HG03442 (cell line): ENCODE data around the gene VAV2.

Source experiments
- ATAC-seq: cut with Tn5 transposase; IDR thresholded peaks from one replicate; pipeline ENCODE4 v1.9.1; 2021; ENCODE audit warnings: mild to moderate bottlenecking, moderate library complexity; ENCODE audit not compliant: unreplicated experiment

VAV2 gene

GRCh38 chr9:133725886-133726285, 266.2 kb downstream of the VAV2 start:
- no peak for ATAC-seq

DNA sequence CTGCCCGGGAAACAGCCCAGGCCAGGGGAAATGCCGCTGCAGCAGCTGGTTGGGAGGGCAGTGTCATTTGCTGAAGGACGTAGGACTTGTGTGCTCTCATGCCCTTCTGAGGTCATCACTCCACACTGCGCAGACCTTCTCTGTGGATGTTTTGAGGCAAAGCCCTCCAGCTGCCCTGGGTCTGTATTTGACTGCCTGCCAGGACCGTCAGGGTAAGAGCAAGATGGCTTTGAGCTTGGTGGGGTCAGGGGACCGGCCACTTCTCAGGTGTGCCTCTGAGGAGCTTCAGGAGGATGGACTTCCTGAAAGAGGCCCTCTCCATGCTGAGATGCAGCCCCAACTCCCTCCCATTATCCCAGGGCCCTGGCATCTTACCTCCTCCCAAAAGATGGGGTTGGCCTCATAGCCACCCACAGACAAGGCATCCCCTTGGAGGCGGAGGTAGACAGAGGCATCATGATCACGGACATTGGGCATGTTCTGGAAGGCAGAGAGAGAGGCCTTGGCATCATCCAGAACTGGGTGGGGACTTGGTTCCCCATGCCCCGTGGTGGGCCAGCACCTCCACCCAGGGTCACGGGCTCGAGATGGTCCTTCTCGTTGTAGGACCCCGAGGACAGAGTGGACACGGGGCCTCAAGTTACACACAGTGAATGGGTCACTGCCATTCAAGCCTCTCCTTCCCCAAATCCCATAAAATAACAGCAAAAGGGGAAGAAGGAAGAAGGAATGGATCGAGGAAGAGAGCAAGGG, 273.4 kb downstream of the VAV2 start:
- no peak for ATAC-seq

DNA sequence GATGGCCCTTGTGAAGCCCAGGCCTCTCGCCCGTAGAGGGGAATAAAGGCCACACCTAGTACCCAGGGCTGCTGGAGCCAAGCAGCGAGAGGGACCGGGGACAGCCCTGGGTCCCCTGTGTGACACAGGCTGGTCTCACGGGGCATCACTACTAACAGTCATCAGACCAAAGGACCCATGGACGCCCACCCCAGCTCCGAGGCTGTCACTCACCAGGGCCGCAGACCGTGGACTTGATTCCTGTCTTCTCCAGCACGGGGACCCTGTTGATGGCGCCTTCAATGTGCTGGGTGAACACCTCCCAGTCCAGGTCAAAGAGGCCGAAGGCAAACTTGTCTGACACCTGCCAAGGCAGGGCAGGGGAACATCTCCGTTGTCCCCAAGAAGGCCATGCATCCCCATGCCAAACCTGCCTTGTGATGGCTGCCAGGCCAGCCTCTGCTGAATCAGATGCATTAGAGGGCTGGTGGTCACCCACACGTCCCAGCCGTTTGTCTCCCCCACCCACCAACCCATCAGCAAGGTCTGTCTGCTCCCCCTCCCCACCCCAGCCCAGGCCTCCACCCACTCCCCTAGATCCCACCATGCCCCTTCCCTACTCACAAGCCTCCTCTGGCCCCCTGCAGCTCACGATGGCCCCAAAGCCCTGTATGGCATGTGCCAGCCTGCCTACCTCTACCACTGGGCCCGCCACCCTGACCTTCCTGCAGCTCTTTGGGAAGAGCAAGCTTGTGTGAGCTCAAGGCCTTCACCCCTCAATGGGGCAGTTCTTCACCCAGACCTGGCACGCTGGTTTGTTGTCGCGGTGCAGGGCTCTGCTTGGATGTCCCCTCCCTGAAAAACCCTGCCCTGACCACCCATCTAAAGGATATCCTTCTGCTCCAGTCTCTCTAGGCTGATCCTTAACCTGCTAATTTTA, 274.8 kb downstream of the VAV2 start:
- ATAC-seq = no peak

DNA sequence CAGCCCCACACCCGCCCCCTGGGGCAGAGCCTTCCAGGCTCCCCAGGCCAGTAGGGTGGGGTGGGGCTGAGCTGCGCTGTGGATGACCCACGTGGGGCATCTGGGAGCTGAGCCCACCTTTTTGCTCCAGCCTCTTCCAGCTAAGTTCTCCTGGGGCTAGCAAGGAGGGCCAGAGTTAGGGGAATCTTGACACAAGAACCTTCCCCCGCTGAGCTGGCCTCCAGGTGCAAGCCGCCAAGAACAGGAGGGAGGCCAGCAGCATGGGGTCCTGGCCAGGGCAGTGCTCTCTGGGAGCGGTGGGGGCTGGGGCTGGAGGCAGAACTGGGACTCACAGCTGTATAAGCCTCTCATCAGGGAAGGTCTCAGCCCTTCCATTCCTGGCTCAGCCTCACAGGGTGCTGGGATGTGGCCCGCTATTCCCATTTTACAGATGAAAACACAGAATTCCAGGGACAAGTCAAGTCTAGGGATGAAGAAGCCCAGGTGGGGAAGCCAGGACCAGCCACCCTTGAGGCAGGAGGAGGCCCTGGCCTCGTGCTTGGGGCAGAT, 275.5 kb downstream of the VAV2 start:
- no peak for ATAC-seq

GRCh38 chr9:133715866-133716563, 276.1 kb downstream of the VAV2 start:
- ATAC-seq = no peak

GRCh38 chr9:133715295-133715865, 276.7 kb downstream of the VAV2 start:
- ATAC-seq = no peak

- no peak for ATAC-seq
These were observed 277.4 kb downstream of the VAV2 start for GRCh38 chr9:133714606-133715294.

DNA sequence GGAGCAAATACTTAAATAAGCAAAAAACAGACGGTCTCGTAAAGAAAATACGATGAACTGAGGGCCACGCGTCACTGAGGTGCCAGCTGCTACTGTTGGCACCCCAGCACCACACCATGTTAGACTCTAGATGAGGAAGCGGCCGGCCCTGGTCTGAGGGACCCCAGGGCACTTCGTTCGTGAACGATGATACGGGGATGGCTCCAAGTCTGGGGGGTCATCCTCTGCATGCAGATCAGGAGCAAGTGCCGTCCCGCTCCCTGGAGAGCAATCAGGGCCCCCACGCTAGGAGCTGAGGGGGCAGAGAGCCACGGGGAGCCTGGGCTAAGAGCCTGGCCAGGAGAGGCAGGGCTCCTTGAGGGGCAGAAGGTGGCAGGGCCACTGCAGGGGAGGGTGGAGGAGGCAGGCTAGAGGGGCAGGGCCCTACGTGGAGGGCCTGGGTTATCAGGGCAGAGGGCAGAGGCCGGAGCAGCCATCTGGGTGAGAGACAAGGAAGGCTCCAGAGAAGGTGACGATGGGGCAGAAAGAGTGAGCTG, 278.1 kb downstream of the VAV2 start:
- ATAC-seq = no peak

- no peak for ATAC-seq
These were observed 278.8 kb downstream of the VAV2 start for GRCh38 chr9:133713150-133713959.

DNA sequence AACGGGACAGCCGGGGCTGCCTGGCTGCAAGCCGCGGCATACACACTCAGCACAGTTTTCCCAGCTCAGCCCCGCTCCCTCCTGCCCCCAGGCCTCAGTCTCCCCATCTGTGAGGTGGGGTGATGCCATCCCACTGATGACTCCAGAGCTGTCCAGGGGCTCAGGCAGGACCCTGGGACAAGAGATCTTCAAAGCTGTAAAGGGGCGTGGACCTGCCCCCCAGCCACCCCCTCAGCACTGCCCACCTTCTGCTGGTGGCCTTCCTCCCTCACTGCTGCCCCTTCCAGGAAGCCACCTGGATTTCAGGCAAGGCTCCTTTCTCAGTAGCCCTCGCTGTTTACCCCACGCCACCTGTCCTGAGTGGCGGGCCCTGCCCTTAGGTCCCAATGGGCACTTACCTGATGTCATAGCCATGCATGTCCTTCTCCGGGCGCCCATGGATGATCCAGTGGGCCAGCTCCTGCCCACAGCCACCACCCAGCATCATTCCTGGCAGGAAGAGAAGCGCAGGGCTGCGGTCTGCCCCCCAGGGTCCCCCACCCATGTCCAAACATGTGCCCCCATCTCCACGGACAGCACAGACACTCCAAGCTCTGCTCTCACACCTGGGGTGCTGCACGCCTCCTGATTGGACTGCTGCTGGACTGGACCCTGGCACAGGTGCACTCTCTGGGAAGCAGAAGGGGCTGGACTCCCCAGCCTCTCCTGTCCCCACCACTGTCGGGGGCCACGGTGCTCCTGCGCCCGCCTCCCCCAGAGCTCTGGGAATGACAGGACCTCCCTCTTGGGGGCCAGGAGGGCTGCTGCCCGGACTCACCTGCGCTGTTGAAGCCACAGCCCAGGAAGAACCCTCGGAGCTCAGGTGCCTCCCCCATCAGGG, 279.7 kb downstream of the VAV2 start:
- ATAC-seq = no peak
